Measurements from ENCODE around the gene PLD6. TPM values are rescaled to one million over a fixed set of nuclear protein-coding genes. Genes with fewer than 3 reads are reported as not detected.

Gene PLD6
- total RNA-seq, 1 experiment from 2014 or later = 8.0 TPM

DNA sequence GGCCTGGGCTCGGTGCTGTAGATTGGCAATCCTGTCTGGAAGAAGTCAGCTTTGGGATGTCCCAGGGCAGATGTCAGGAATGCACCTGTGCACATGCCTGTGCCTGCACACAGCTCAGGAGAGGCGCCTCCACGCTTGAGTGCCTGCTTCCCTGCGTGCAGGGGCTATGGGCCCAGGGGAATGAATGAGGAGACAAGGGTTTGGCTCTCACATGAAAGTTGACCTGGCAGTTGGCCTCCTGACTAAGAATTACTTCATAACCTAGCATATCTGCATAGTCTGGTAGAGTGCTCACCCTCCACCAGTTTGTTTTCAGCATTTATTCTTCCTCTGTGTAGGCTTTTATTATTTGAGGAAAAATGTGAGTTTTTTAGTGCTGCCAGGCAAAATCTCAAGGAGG, 50.0 kb downstream of the PLD6 start:
- ChIA-PET CTCF (no interaction called here), POLR2A (no interaction called here)
- Histone ChIP-seq H3K4me3 (ENCODE audit: low read depth, low read length) (no peak overlapping the region), H3K4me1 (no peaks in the 10 kb centered on the region), H3K9me3 (no peaks in the 10 kb centered on the region), H3K36me3 (ENCODE audit: control insufficient read depth, insufficient read depth, low read length) (peaks cover 10% of the 10 kb centered on the region), H3K27me3 (replicated peaks; ENCODE audit: control insufficient read depth, insufficient read depth, low read length) (no peaks in the 10 kb centered on the region)
- no peak overlapping the region for H3K27ac Mint-ChIP-seq (ENCODE audit: unreplicated experiment)
- intact Hi-C loops (cut with micrococcal nuclease; ENCODE audit: unreplicated experiment) = no loop called here
- H3K4me3 Mint-ChIP-seq (ENCODE audit: unreplicated experiment) = no peak overlapping the region
- no peak for DNase-seq
- no peaks in the 10 kb centered on the region for H3K4me1 Mint-ChIP-seq (ENCODE audit: low read depth, unreplicated experiment)
- no TSS peak for BruUV-seq (replicated peaks)
- H3K9me3 Mint-ChIP-seq (ENCODE audit: unreplicated experiment) = no peaks in the 10 kb centered on the region
- peaks cover 93% of the 10 kb centered on the region for H3K36me3 Mint-ChIP-seq (ENCODE audit: insufficient read depth, unreplicated experiment)
- H3K27me3 Mint-ChIP-seq (ENCODE audit: insufficient read depth, unreplicated experiment) = no peaks in the 10 kb centered on the region
- TF ChIP-seq, protein P1, sequence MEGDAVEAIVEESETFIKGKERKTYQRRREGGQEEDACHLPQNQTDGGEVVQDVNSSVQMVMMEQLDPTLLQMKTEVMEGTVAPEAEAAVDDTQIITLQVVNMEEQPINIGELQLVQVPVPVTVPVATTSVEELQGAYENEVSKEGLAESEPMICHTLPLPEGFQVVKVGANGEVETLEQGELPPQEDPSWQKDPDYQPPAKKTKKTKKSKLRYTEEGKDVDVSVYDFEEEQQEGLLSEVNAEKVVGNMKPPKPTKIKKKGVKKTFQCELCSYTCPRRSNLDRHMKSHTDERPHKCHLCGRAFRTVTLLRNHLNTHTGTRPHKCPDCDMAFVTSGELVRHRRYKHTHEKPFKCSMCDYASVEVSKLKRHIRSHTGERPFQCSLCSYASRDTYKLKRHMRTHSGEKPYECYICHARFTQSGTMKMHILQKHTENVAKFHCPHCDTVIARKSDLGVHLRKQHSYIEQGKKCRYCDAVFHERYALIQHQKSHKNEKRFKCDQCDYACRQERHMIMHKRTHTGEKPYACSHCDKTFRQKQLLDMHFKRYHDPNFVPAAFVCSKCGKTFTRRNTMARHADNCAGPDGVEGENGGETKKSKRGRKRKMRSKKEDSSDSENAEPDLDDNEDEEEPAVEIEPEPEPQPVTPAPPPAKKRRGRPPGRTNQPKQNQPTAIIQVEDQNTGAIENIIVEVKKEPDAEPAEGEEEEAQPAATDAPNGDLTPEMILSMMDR (IDR thresholded peaks at IDR 0.05; ENCODE audit: insufficient read depth in 1 of 2, low read depth in 1 of 2, low read length in 1 of 2, severe bottlenecking in 1 of 2, unreplicated experiment in 1 of 2) = no peak

DNA sequence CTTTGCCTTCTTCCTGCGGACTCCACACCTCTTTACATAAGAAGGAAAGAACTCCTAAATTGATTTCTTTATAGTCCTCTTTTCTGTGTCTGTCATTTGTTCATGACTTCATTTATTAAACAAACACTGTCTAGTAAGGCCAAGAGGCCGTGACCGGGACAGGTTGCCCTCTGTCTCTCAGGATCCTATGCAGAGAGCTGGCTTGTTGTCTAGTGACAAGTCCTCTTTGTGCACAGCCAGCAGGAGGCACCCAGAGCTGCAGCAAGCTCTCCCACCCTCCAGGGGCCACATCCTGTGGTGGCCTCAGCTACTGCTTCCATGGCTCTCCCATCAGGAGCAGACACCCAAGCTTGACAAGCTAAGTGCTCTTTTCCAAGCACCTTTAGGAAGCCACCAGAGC, 50.6 kb downstream of the PLD6 start:
- H3K4me1 ChIP-seq = no peaks in the 10 kb centered on the region
- no peak overlapping the region for H3K27ac Mint-ChIP-seq (ENCODE audit: unreplicated experiment)
- no peaks in the 10 kb centered on the region for H3K9me3 Mint-ChIP-seq (ENCODE audit: unreplicated experiment)
- H3K27me3 Mint-ChIP-seq (ENCODE audit: insufficient read depth, unreplicated experiment) = no peaks in the 10 kb centered on the region
- H3K4me3 Mint-ChIP-seq (ENCODE audit: unreplicated experiment) = no peak overlapping the region
- H3K4me3 ChIP-seq (ENCODE audit: low read depth, low read length) = no peak overlapping the region
- TF ChIP-seq, protein P1 (IDR thresholded peaks at IDR 0.05; ENCODE audit: insufficient read depth in 1 of 2, low read depth in 1 of 2, low read length in 1 of 2, severe bottlenecking in 1 of 2, unreplicated experiment in 1 of 2) = no peak
- CTCF ChIA-PET = no interaction called here
- no peaks in the 10 kb centered on the region for H3K9me3 ChIP-seq
- no peaks in the 10 kb centered on the region for H3K4me1 Mint-ChIP-seq (ENCODE audit: low read depth, unreplicated experiment)
- H3K27me3 ChIP-seq (replicated peaks; ENCODE audit: control insufficient read depth, insufficient read depth, low read length) = no peaks in the 10 kb centered on the region
- H3K36me3 Mint-ChIP-seq (ENCODE audit: insufficient read depth, unreplicated experiment) = peaks cover 93% of the 10 kb centered on the region
- POLR2A ChIA-PET = no interaction called here
- peaks cover 10% of the 10 kb centered on the region for H3K36me3 ChIP-seq (ENCODE audit: control insufficient read depth, insufficient read depth, low read length)
- no TSS peak for BruUV-seq (replicated peaks)
- intact Hi-C loops (cut with micrococcal nuclease; ENCODE audit: unreplicated experiment) = no loop called here
- no peak for DNase-seq

DNA sequence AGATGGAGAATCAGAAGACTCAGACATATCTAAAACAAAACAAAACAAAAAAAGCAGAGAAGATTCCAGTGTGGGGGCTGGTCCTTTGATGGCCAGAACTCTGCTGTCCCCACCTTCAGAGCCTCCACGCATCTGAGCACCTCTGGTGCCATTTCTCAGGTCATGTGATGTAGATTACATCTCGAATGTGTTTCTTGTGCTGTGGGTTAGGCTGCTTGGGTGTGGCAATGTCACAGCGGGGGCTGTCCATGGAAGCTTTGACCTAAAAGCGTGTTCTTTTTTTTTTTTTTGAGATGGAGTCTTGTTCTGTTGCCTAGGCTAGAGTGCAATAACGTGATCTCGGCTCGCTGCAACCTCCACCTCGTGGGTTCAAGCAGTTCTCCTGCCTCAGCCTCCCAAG, 51.2 kb downstream of the PLD6 start:
- CTCF ChIA-PET = no interaction called here
- POLR2A ChIA-PET = no interaction called here
- H3K27me3 ChIP-seq (replicated peaks; ENCODE audit: control insufficient read depth, insufficient read depth, low read length) = no peaks in the 10 kb centered on the region
- H3K27ac Mint-ChIP-seq (ENCODE audit: unreplicated experiment) = no peak overlapping the region
- TF ChIP-seq, protein P1 (IDR thresholded peaks at IDR 0.05; ENCODE audit: insufficient read depth in 1 of 2, low read depth in 1 of 2, low read length in 1 of 2, severe bottlenecking in 1 of 2, unreplicated experiment in 1 of 2) = no peak
- no peaks in the 10 kb centered on the region for H3K27me3 Mint-ChIP-seq (ENCODE audit: insufficient read depth, unreplicated experiment)
- peaks cover 9% of the 10 kb centered on the region for H3K36me3 ChIP-seq (ENCODE audit: control insufficient read depth, insufficient read depth, low read length)
- no peaks in the 10 kb centered on the region for H3K4me1 Mint-ChIP-seq (ENCODE audit: low read depth, unreplicated experiment)
- no peaks in the 10 kb centered on the region for H3K9me3 ChIP-seq
- no peaks in the 10 kb centered on the region for H3K9me3 Mint-ChIP-seq (ENCODE audit: unreplicated experiment)
- intact Hi-C loops (cut with micrococcal nuclease; ENCODE audit: unreplicated experiment) = no loop called here
- no peak overlapping the region for H3K4me3 ChIP-seq (ENCODE audit: low read depth, low read length)
- DNase-seq = no peak
- peaks cover 93% of the 10 kb centered on the region for H3K36me3 Mint-ChIP-seq (ENCODE audit: insufficient read depth, unreplicated experiment)
- no peak overlapping the region for H3K4me3 Mint-ChIP-seq (ENCODE audit: unreplicated experiment)
- BruUV-seq (replicated peaks) = no TSS peak
- H3K4me1 ChIP-seq = no peaks in the 10 kb centered on the region

Data from Caco-2 (cell line).